Measurements from ENCODE around the gene GRAMD1B. TPM values are rescaled to one million over a fixed set of nuclear protein-coding genes. Genes with fewer than 3 reads are reported as not detected.

GRAMD1B gene
- polyA plus RNA-seq, 3 donors = 3.2 to 13.9 (median 3.3) TPM

- Histone ChIP-seq H3K4me2 (replicated peaks; ENCODE audit: extremely low read depth, low read length, poor library complexity, severe bottlenecking) (no peak overlapping the region), H3K4me3 (replicated peaks in 1 of 3; ENCODE audit: low read depth in 2 of 3, low read length in 3 of 3) (no peak overlapping the region), H3K36me3 (replicated peaks in 1 of 2; ENCODE audit: control insufficient read depth in 1 of 2, insufficient read depth in 2 of 2, low read length in 2 of 2) (no peaks in the 10 kb centered on the region), H3K79me2 (ENCODE audit: insufficient read depth, low read length) (peaks cover 21% of the 10 kb centered on the region), H3K27ac (ENCODE audit: low read depth in 1 of 2, low read length in 2 of 2) (no peak overlapping the region), H3K9me3 (replicated peaks in 1 of 2; ENCODE audit: control insufficient read depth in 1 of 2, insufficient read depth in 1 of 2, low read length in 2 of 2) (no peaks in the 10 kb centered on the region), H4K20me1 (ENCODE audit: insufficient read depth, low read length) (no peaks in the 10 kb centered on the region), H3K4me1 (ENCODE audit: control insufficient read depth in 1 of 2, insufficient read depth in 2 of 2, low read length in 2 of 2) (peaks cover 37 to 46% of the 10 kb centered on the region in 2 donors), H3K9ac (ENCODE audit: insufficient read depth, low read length, poor library complexity, severe bottlenecking) (no peak overlapping the region), H2AFZ (ENCODE audit: insufficient read depth, low read depth, low read length, poor library complexity, severe bottlenecking) (no peak overlapping the region), H3K27me3 (ENCODE audit: control insufficient read depth in 2 of 2, insufficient read depth in 2 of 2, low read length in 2 of 2) (no peaks in the 10 kb centered on the region)
- DNase-seq = no peak
- Mint-ChIP-seq H3K4me3 (no peak overlapping the region), H3K27me3 (ENCODE audit: low read depth in 3 of 3) (peaks cover 0 to 4% (median under 1%) of the 10 kb centered on the region in 3 donors), H3K4me1 (peaks cover 61% of the 10 kb centered on the region), H3K36me3 (peaks cover 11 to 15% of the 10 kb centered on the region in 2 donors), H3K9me3 (peaks cover 0 to 5% (median 0%) of the 10 kb centered on the region in 7 donors), H3K27ac (peak overlapping the region in 3 of 7 donors; percentile 43 to 50 (median 48))
- WGBS (ENCODE audit: insufficient coverage) = no CpG with 5 or more reads among the region's 1 CpG
- no peak for TF ChIP-seq CTCF (IDR thresholded peaks at IDR 0.05)
- intact Hi-C loops (cut with micrococcal nuclease) = no loop called here
Observed at GRCh38 chr11:123469586-123469985, 39.5 kb downstream of the GRAMD1B start.

- H3K79me2 ChIP-seq (ENCODE audit: insufficient read depth, low read length) = peaks cover 29% of the 10 kb centered on the region
- H3K27ac ChIP-seq (ENCODE audit: low read depth in 1 of 2, low read length in 2 of 2) = peak overlapping the region in 1 of 2 donors; percentile 63
- no peaks in the 10 kb centered on the region for H4K20me1 ChIP-seq (ENCODE audit: insufficient read depth, low read length)
- no CpG with 5 or more reads among the region's 4 CpGs for WGBS (ENCODE audit: insufficient coverage)
- no peak for DNase-seq
- peak overlapping the region; percentile 28 for H3K4me2 ChIP-seq (replicated peaks; ENCODE audit: extremely low read depth, low read length, poor library complexity, severe bottlenecking)
- peaks cover 14 to 15% of the 10 kb centered on the region in 2 donors for H3K36me3 Mint-ChIP-seq
- peak overlapping the region; percentile 57 for H2AFZ ChIP-seq (ENCODE audit: insufficient read depth, low read depth, low read length, poor library complexity, severe bottlenecking)
- H3K36me3 ChIP-seq (replicated peaks in 1 of 2; ENCODE audit: control insufficient read depth in 1 of 2, insufficient read depth in 2 of 2, low read length in 2 of 2) = no peaks in the 10 kb centered on the region
- peak overlapping the region in 2 of 7 donors; percentile 32 to 47 for H3K27ac Mint-ChIP-seq
- no peaks in the 10 kb centered on the region for H3K27me3 ChIP-seq (ENCODE audit: control insufficient read depth in 2 of 2, insufficient read depth in 2 of 2, low read length in 2 of 2)
- H3K27me3 Mint-ChIP-seq (ENCODE audit: low read depth in 3 of 3) = peaks cover 0 to 4% (median 0%) of the 10 kb centered on the region in 3 donors
- no peak for TF ChIP-seq CTCF (IDR thresholded peaks at IDR 0.05)
- intact Hi-C loops (cut with micrococcal nuclease) = no loop called here
- peaks cover 0 to 3% (median 0%) of the 10 kb centered on the region in 7 donors for H3K9me3 Mint-ChIP-seq
- peaks cover 33 to 43% of the 10 kb centered on the region in 2 donors for H3K4me1 ChIP-seq (ENCODE audit: control insufficient read depth in 1 of 2, insufficient read depth in 2 of 2, low read length in 2 of 2)
- H3K4me1 Mint-ChIP-seq = peaks cover 61% of the 10 kb centered on the region
- no peaks in the 10 kb centered on the region for H3K9me3 ChIP-seq (replicated peaks in 1 of 2; ENCODE audit: control insufficient read depth in 1 of 2, insufficient read depth in 1 of 2, low read length in 2 of 2)
- no peak overlapping the region for H3K9ac ChIP-seq (ENCODE audit: insufficient read depth, low read length, poor library complexity, severe bottlenecking)
- peak overlapping the region in 1 of 3 experiments; percentile 31 for H3K4me3 ChIP-seq (replicated peaks in 1 of 3; ENCODE audit: low read depth in 2 of 3, low read length in 3 of 3)
- no peak overlapping the region for H3K4me3 Mint-ChIP-seq
Observed at GRCh38 chr11:123470842-123471241, 40.8 kb downstream of the GRAMD1B start.

Data from CD14-positive monocyte (primary cell).